Body of pancreas (tissue), 4 donors: Measurements from ENCODE around the gene FBXL17.

Source experiments
- CTCF ChIP-seq, 7 experiments: fragments of 450-650 bp in 4 of 7; fragments of 200-600 bp in 3 of 7; sonication (generic) in 3 of 7; IDR thresholded peaks; one replicate each; pipeline ENCODE4 v1.5.1; 2016 to 2019; ENCODE audit warnings: antibody characterized with exemption in 7 of 7
- POLR2A ChIP-seq, 3 donors: fragments of 450-650 bp; IDR thresholded peaks; one replicate each; pipeline ENCODE4 v1.6.1; 2016; ENCODE audit warnings: antibody characterized with exemption in 3 of 3, mild to moderate bottlenecking in 2 of 3

- TF ChIP-seq POLR2A (IDR thresholded peaks at IDR 0.05): no peak
- no peak for TF ChIP-seq CTCF (IDR thresholded peaks at IDR 0.05)
Measured at GRCh38 chr5:108001222-108001621, 380.7 kb downstream of the FBXL17 start.
